Right lobe of liver (tissue), 6 donors: ENCODE results near the gene GMIP. TPM values are rescaled to one million over a fixed set of nuclear protein-coding genes. Genes with fewer than 3 reads are reported as not detected.

Experiments
- ATAC-seq, 4 donors: fragments of 200-7000 bp; cut with Tn5 transposase; one replicate each; pipeline ENCODE4 v1.9.1; 2020; ENCODE audit warnings: mild to moderate bottlenecking in 4 of 4, moderate library complexity in 4 of 4
- DNase-seq, 3 donors: peaks; one replicate each; pipeline ENCODE4 v3.0.0-alpha.2; 2020
- H3K27ac ChIP-seq, 3 donors: fragments of 200-600 bp; one replicate each; pipeline ENCODE4 v1.8.0; 2022
- H3K27me3 ChIP-seq, 2 donors: fragments of 200-600 bp; one replicate each; pipeline ENCODE4 v1.8.0; 2022
- H3K36me3 ChIP-seq, 4 donors: fragments of 200-600 bp; sonication (generic) in 1 of 4; one replicate each; pipeline versions ENCODE4 v1.5.1 to v1.8.0; 2017 to 2022; ENCODE audit warnings: control low read depth in 1 of 4
- H3K4me1 ChIP-seq, 4 donors: fragments of 200-600 bp; sonication (generic) in 1 of 4; one replicate each; pipeline versions ENCODE4 v1.5.1 to v1.8.0; 2017 to 2022; ENCODE audit warnings: control low read depth in 1 of 4
- H3K4me3 ChIP-seq, 3 donors: fragments of 200-600 bp; one replicate each; pipeline ENCODE4 v1.8.0; 2022
- H3K9me3 ChIP-seq, 4 donors: fragments of 200-600 bp; sonication (generic) in 1 of 4; one replicate each; pipeline versions ENCODE4 v1.5.1 to v1.8.0; 2017 to 2022; ENCODE audit warnings: control low read depth in 1 of 4
- CTCF ChIP-seq, 4 donors: fragments of 200-600 bp in 3 of 4; fragments of 450-650 bp in 1 of 4; IDR thresholded peaks; one replicate each; pipeline versions ENCODE4 v1.5.1 to v1.8.0; 2016 to 2022; ENCODE audit warnings: antibody characterized with exemption in 4 of 4, mild to moderate bottlenecking in 2 of 4
- POLR2A ChIP-seq: fragments of 450-650 bp; IDR thresholded peaks from one replicate; pipeline ENCODE4 v1.6.1; 2017; ENCODE audit warnings: antibody characterized with exemption, mild to moderate bottlenecking
- WGBS: methylation state at CpG from one replicate; pipeline ENCODE4 v1.1.6; 2018; ENCODE audit warnings: low coverage, low lambda C conversion rate; ENCODE audit not compliant: insufficient coverage; ENCODE audit errors: missing lambda C conversion rate; 5-methylcytosine and 5-hydroxymethylcytosine counted together
- intact Hi-C, 2 donors: fragments of 100-400 bp; cut with DNase I; formaldehyde crosslinking; loops; one replicate each; pipeline versions ENCODE4 v1.11.2 to v1.14.1; 2022
- total RNA-seq, 6 experiments: library from RNA; depleted of rRNA in 2 of 6; stranded (reverse); fragments of >200 nt in 2 of 6; fragmentation: NEBNext Ultra II Directional in 3 of 6; extraction: Animal tissue kit (Norgen Biotek cat#: 25700) in 3 of 6; gene quantifications; one replicate each; pipeline versions ENCODE4 v1.1.0 to v1.2.4, GENCODE V29; 2016 to 2023
- donor health status: DM: no; HTN: yes; CAD: no.
- donor health status: DM: no; HTN: no; CAD: no.
- donor health status: DM: no; HTN: no; CAD: no.
- donor health status: DM: no; HTN: yes; CAD: no.
- donor health status: DM: no; HTN: yes; CAD: no.

Gene GMIP
- total RNA-seq, 6 experiments from 2014 or later: 3.5 to 8.0 (median 4.4) TPM

GRCh38 chr19:19579533-19580361, 63.7 kb downstream of the GMIP start:
- DNase-seq: no peak
- no peak overlapping the region for H3K27ac ChIP-seq
- ATAC-seq: no peak

More at GRCh38 chr19:19579533-19580361, 63.7 kb downstream of the GMIP start:
- intact Hi-C loops: no loop called here
- Histone ChIP-seq H3K4me3 (no peak overlapping the region), H3K9me3 (no peaks in the 10 kb centered on the region), H3K36me3 (no peaks in the 10 kb centered on the region), H3K4me1 (no peaks in the 10 kb centered on the region), H3K27me3 (no peaks in the 10 kb centered on the region)
- 56% methylated on average over 6 of the region's 25 CpGs for WGBS
- TF ChIP-seq CTCF (IDR thresholded peaks at IDR 0.05) (no peak), POLR2A (no peak)

Other genes starting within 250 kb of the GMIP start
- 10 to 100 TPM; 23.9 to 59.6 (median 39.2) TPM for gene GATAD2A, start 238.0 kb downstream of the GMIP start, total RNA-seq
- gene TSSK6, start 128.1 kb downstream of the GMIP start, total RNA-seq: 1 to 10 TPM in 4 of 6 experiments, under 1 TPM in 2; 0.53 to 2.9 (median 1.1) TPM
- 100 to 1,000 TPM in 4 of 6 experiments, 10 to 100 TPM in 2; 20.8 to 202 (median 154) TPM for gene NDUFA13, start 127.4 kb downstream of the GMIP start, total RNA-seq
- gene YJEFN3, start 114.7 kb downstream of the GMIP start, total RNA-seq: 1 to 10 TPM in 4 of 6 experiments, under 1 TPM in 2; 0.31 to 4.2 (median 1.8) TPM
- gene CILP2, start 105.4 kb downstream of the GMIP start, total RNA-seq: under 1 TPM in 4 of 6 experiments, not detected in 2; 0.05 to 0.33 (median 0.19) TPM
- under 1 TPM in 1 of 6 experiments, not detected in 5; 0.87 TPM for gene PBX4, start 25.0 kb downstream of the GMIP start, total RNA-seq
- 1 to 10 TPM; 1.7 to 2.7 (median 2.2) TPM for gene LPAR2, start 15.4 kb downstream of the GMIP start, total RNA-seq
- gene ATP13A1, start 20.0 kb upstream of the GMIP start, total RNA-seq: 100 to 1,000 TPM in 1 of 6 experiments, 10 to 100 TPM in 5; 26.3 to 159 (median 28.0) TPM
- 1 to 10 TPM; 1.7 to 5.1 (median 3.0) TPM for gene ZNF101, start 25.2 kb upstream of the GMIP start, total RNA-seq
- gene ZNF14, start 89.5 kb upstream of the GMIP start, total RNA-seq: under 1 TPM; 0.25 to 0.67 (median 0.41) TPM
- gene ZNF506, start 178.1 kb upstream of the GMIP start, total RNA-seq: 1 to 10 TPM; 2.2 to 8.6 (median 3.2) TPM
- gene ZNF253, start 222.2 kb upstream of the GMIP start, total RNA-seq: 1 to 10 TPM; 3.6 to 6.7 (median 4.4) TPM